ENCODE results near the gene RNF32. TPM values are rescaled to one million over a fixed set of nuclear protein-coding genes. Genes with fewer than 3 reads are reported as not detected.
A peak's percentile ranks its signal among the peaks of the same experiment; 100 is the strongest.

The RNF32 gene
- total RNA-seq, 1 experiment from 2014 or later: 0.61 TPM

DNA sequence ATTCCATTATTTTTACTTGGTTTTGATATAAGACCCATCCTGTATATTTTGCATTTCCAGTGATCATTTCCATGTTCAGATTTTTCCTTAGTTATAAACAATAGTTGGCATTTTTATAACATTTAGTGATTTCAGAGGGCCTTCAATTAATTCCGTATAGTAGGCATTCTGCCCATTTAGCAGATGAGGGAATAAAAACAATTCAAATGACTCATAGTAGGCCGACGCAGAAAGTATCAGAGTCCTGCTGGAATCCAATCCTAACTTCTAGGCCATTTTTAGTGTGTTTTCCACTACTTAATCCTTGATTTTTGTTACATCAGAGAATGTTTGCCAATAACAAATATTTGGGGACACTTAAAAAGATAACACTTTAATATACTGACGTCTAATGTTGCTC lies 15.4 kb downstream of the RNF32 start:
- H3K4me3 Mint-ChIP-seq: no peak overlapping the region
- H3K36me3 Mint-ChIP-seq: peaks cover 3% of the 10 kb centered on the region; the same call in 1 of the 2 replicates
- DNase-seq (ENCODE audit: low spot score): no peak
- no peaks in the 10 kb centered on the region for H3K27me3 Mint-ChIP-seq (ENCODE audit: low read depth)
- TF ChIP-seq TP53 (CRISPR knock-in tag; IDR thresholded peaks at IDR 0.05): no peak
- TF ChIP-seq GABPB1 (CRISPR knock-in tag; IDR thresholded peaks at IDR 0.05): no peak
- TF ChIP-seq, protein P1, sequence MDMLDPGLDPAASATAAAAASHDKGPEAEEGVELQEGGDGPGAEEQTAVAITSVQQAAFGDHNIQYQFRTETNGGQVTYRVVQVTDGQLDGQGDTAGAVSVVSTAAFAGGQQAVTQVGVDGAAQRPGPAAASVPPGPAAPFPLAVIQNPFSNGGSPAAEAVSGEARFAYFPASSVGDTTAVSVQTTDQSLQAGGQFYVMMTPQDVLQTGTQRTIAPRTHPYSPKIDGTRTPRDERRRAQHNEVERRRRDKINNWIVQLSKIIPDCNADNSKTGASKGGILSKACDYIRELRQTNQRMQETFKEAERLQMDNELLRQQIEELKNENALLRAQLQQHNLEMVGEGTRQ (CRISPR knock-in tag; IDR thresholded peaks at IDR 0.05): no peak
- TF ChIP-seq ZNF121 (CRISPR knock-in tag; IDR thresholded peaks at IDR 0.05): no peak
- no peak for TF ChIP-seq ZNF396 (CRISPR knock-in tag; IDR thresholded peaks at IDR 0.05; ENCODE audit: borderline replicate concordance)
- TF ChIP-seq, protein P2, sequence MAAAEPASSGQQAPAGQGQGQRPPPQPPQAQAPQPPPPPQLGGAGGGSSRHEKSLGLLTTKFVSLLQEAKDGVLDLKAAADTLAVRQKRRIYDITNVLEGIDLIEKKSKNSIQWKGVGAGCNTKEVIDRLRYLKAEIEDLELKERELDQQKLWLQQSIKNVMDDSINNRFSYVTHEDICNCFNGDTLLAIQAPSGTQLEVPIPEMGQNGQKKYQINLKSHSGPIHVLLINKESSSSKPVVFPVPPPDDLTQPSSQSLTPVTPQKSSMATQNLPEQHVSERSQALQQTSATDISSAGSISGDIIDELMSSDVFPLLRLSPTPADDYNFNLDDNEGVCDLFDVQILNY (CRISPR knock-in tag; IDR thresholded peaks at IDR 0.05): no peak
- TF ChIP-seq SP1 (CRISPR knock-in tag; conservative IDR thresholded peaks at IDR 0.05): no peak
- TF ChIP-seq ZNF317 (CRISPR knock-in tag; IDR thresholded peaks at IDR 0.05; ENCODE audit: borderline replicate concordance, low read depth): no peak
- no peak for TF ChIP-seq NR2C2 (CRISPR knock-in tag; IDR thresholded peaks at IDR 0.05)
- no peak for TF ChIP-seq SMAD3 (CRISPR knock-in tag; IDR thresholded peaks at IDR 0.05; ENCODE audit: borderline replicate concordance)
- no peak for TF ChIP-seq FOXK1 (CRISPR knock-in tag; IDR thresholded peaks at IDR 0.05)
- TF ChIP-seq USF1 (CRISPR knock-in tag; IDR thresholded peaks at IDR 0.05): no peak
- no peak for TF ChIP-seq PRDM15 (CRISPR knock-in tag; IDR thresholded peaks at IDR 0.05)
- no peak for TF ChIP-seq ETV6 (CRISPR knock-in tag; IDR thresholded peaks at IDR 0.05)
- TF ChIP-seq, protein P3, sequence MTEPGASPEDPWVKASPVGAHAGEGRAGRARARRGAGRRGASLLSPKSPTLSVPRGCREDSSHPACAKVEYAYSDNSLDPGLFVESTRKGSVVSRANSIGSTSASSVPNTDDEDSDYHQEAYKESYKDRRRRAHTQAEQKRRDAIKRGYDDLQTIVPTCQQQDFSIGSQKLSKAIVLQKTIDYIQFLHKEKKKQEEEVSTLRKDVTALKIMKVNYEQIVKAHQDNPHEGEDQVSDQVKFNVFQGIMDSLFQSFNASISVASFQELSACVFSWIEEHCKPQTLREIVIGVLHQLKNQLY (CRISPR knock-in tag; IDR thresholded peaks at IDR 0.05): no peak
- no peak for TF ChIP-seq NFATC4 (CRISPR knock-in tag; IDR thresholded peaks at IDR 0.05)
- TF ChIP-seq, protein P4, sequence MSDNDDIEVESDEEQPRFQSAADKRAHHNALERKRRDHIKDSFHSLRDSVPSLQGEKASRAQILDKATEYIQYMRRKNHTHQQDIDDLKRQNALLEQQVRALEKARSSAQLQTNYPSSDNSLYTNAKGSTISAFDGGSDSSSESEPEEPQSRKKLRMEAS (CRISPR knock-in tag; IDR thresholded peaks at IDR 0.05): no peak
- TF ChIP-seq JUN (CRISPR knock-in tag; IDR thresholded peaks at IDR 0.05): no peak
- ATAC-seq: no peak
- peaks cover 8% of the 10 kb centered on the region for H3K9me3 Mint-ChIP-seq
- POLR2A ChIA-PET: no interaction called here
- peaks cover 8% of the 10 kb centered on the region for H3K4me1 Mint-ChIP-seq
- CTCF ChIA-PET: no interaction called here
- no peak overlapping the region for H3K27ac Mint-ChIP-seq

- H3K27ac Mint-ChIP-seq: no peak overlapping the region
- H3K4me1 Mint-ChIP-seq: peaks cover 8% of the 10 kb centered on the region
- peaks cover under 1% of the 10 kb centered on the region; the same call in 1 of the 2 replicates for H3K36me3 Mint-ChIP-seq
- DNase-seq (ENCODE audit: low spot score) (no peak), ATAC-seq (peak; percentile 22; the same call in 1 of the 2 replicates)
- no peak overlapping the region for H3K4me3 Mint-ChIP-seq
- POLR2A ChIA-PET: interaction anchor here (0.6 kb wide), 1 partner anchor 188 kb away, joined by 6 read pairs; no protein-coding TSS in a partner anchor
- H3K9me3 Mint-ChIP-seq: peaks cover 5% of the 10 kb centered on the region; the same call in 1 of the 2 replicates
- CTCF ChIA-PET: no interaction called here
- no peaks in the 10 kb centered on the region for H3K27me3 Mint-ChIP-seq (ENCODE audit: low read depth)
- TF ChIP-seq PRDM15 (CRISPR knock-in tag; IDR thresholded peaks at IDR 0.05): no peak
- no peak for TF ChIP-seq STAT6 (CRISPR knock-in tag; conservative IDR thresholded peaks at IDR 0.05; ENCODE audit: low read depth)
Observed at GRCh38 chr7:156656598-156656997, 16.0 kb downstream of the RNF32 start.

All from WTC11 (cell line).